Subcutaneous adipose tissue (tissue), 4 donors: Measurements from ENCODE around the gene IKZF4. TPM values are rescaled to one million over a fixed set of nuclear protein-coding genes. Genes with fewer than 3 reads are reported as not detected.

Experiments
- CTCF ChIP-seq: fragments of 450-650 bp; IDR thresholded peaks from one replicate; pipeline ENCODE4 v1.5.1; 2016; ENCODE audit warnings: low read depth, mild to moderate bottlenecking, control low read depth, antibody characterized with exemption, moderate library complexity
- total RNA-seq, 4 donors: library from RNA; depleted of rRNA; stranded (reverse); fragments of >200 nt; gene quantifications; one replicate each; pipeline ENCODE4 v1.1.0, GENCODE V29; 2016

IKZF4 gene
- total RNA-seq, 4 donors from 2014 or later: 2.9 to 16.6 (median 7.8) TPM

GRCh38 chr12:55979069-55979468 lies 41.8 kb upstream of the IKZF4 start:
- TF ChIP-seq CTCF: no peak

DNA sequence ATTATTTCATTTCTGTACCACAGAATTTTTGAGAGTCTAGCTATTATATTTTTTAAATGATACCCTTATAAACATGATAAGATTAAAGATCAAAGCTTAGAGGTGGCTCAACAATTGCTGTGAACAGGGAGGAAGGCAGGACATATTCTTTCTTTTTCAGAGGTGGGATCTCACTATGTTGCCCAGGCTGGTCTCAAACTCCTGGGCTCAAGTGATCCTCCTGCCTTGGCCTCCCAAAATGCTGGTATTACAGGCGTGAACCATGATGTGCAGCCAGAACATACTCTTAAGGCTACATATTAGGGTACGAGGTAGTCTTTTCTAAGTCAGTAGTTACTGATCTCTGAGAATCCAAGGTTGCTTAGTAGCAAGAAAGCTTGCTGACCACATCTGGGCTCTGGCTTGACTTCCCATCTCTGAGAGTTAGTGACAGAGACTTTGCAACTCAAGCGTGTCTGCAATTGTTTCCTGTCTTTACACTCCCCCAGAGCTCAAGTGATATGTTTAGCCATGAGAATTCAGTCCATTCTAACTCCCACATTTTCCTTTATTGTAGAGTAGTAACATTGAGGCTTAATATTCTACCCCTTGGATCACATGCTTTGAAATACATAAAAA lies 38.4 kb upstream of the IKZF4 start:
- TF ChIP-seq CTCF: no peak

GRCh38 chr12:55983232-55983842 lies 37.5 kb upstream of the IKZF4 start:
- TF ChIP-seq CTCF: no peak

GRCh38 chr12:55984861-55985260 lies 36.0 kb upstream of the IKZF4 start:
- TF ChIP-seq CTCF: no peak

DNA sequence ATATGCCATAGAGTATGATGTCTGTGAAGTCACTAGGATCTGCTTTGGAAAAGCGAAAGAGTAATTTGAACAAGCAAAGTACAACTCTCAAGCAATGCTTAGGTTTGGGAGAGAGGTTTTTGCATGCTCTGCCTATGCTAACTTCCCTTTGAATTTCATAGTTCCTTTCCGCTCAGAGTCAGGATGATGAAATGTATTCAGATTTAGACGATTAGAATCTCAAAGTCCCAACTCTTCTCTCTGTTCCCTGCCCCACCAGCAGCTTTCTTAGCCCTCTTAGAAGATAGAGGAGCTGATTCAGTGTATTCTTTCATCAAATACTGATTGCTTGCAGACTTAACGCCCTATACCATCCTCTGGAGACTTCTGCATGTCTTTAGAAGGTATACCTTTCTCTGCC lies 35.5 kb upstream of the IKZF4 start:
- no peak for TF ChIP-seq CTCF

GRCh38 chr12:55991110-55991509 lies 29.7 kb upstream of the IKZF4 start:
- TF ChIP-seq CTCF: no peak

- TF ChIP-seq CTCF: no peak
These were observed 27.5 kb upstream of the IKZF4 start for GRCh38 chr12:55993230-55993853.
